Tibial nerve (tissue), 4 donors: ENCODE data around the gene EPB41L1. TPM values are rescaled to one million over a fixed set of nuclear protein-coding genes. Genes with fewer than 3 reads are reported as not detected.

ENCODE experiments used
- DNase-seq, 2 donors: peaks; one replicate each; pipeline ENCODE4 v3.0.0-alpha.2; 2019; ENCODE audit warnings: low spot score in 2 of 2
- H3K27ac ChIP-seq, 4 donors: fragments of 200-600 bp; sonication (generic) in 3 of 4; one replicate each; pipeline ENCODE4 v1.5.1; 2017 to 2019; ENCODE audit warnings: mild to moderate bottlenecking in 1 of 4
- H3K27me3 ChIP-seq, 2 donors: fragments of 200-600 bp; sonication (generic) in 1 of 2; one replicate each; pipeline versions ENCODE4 v1.5.1 to v1.6.0; 2017 to 2019
- H3K36me3 ChIP-seq, 3 donors: fragments of 200-600 bp; sonication (generic); one replicate each; pipeline ENCODE4 v1.5.1; 2018 to 2019
- H3K4me1 ChIP-seq, 4 donors: fragments of 200-600 bp; sonication (generic) in 3 of 4; one replicate each; pipeline ENCODE4 v1.5.1; 2017 to 2019
- H3K4me3 ChIP-seq, 4 donors: fragments of 200-600 bp; sonication (generic) in 3 of 4; one replicate each; pipeline ENCODE4 v1.5.1; 2017 to 2019; ENCODE audit warnings: mild to moderate bottlenecking in 1 of 4, moderate library complexity in 1 of 4
- H3K9me3 ChIP-seq, 4 donors: fragments of 200-600 bp; sonication (generic) in 3 of 4; one replicate each; pipeline ENCODE4 v1.5.1; 2017 to 2019
- EP300 ChIP-seq, 2 donors: sonication (generic); formaldehyde crosslinking; IDR thresholded peaks; one replicate each; pipeline ENCODE4 v1.6.1; 2017; ENCODE audit warnings: antibody characterized with exemption in 2 of 2, mild to moderate bottlenecking in 1 of 2
- POLR2A ChIP-seq, 2 donors: fragments of 450-650 bp; IDR thresholded peaks; one replicate each; pipeline ENCODE4 v1.6.1; 2017; ENCODE audit warnings: antibody characterized with exemption in 2 of 2, mild to moderate bottlenecking in 2 of 2, moderate library complexity in 2 of 2
- WGBS, 2 donors: methylation state at CpG; one replicate each; pipeline ENCODE4 v1.1.5; 2018; 5-methylcytosine and 5-hydroxymethylcytosine counted together
- total RNA-seq, 4 donors: library from RNA; depleted of rRNA; stranded (reverse); fragments of >200 nt; gene quantifications; one replicate each; pipeline ENCODE4 v1.1.0, GENCODE V29; 2016
- TF ChIP-seq, protein P1 (sequence below), 5 experiments: fragments of 200-600 bp in 3 of 5; fragments of 450-650 bp in 2 of 5; sonication (generic) in 3 of 5; IDR thresholded peaks; one replicate each; pipeline ENCODE4 v1.5.1; 2016 to 2019; ENCODE audit warnings: antibody characterized with exemption in 5 of 5, mild to moderate bottlenecking in 3 of 5, moderate library complexity in 2 of 5

The EPB41L1 gene
- total RNA-seq, 4 donors from 2014 or later = 19.9 to 55.3 (median 30.8) TPM

DNA sequence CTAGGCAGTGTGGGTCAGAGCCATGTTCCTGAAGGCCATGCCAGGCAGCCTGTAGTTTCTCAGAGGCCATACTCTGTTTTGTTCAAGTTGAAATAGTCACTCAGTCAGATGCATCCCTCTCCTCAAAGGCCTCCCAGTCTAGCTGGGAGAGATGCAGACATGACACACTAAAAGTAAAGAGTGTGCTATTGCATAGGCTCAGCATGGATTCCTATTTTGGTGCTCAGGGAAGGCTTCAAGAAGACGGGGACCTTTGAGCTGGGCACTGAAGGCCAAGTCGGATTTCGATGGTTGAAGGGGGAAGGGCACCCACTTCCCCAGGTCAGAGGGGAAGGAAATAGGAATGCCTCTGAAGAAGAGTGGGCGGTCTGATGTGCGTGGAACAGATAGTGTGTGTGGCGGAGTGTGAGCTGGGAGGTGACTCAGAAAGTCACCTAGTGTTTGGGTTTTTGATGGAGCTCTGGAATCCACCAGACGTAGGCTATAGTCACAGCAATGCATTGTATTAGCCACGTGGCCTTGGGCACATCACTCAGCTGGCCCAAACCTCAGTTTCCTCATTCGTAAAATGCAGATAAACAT is 3.7 kb downstream of the EPB41L1 start:
- no peak overlapping the region for H3K4me3 ChIP-seq
- H3K27me3 ChIP-seq = no peaks in the 10 kb centered on the region
- H3K36me3 ChIP-seq = no peaks in the 10 kb centered on the region
- peaks cover 0 to 49% (median 11%) of the 10 kb centered on the region in 4 donors for H3K4me1 ChIP-seq
- H3K9me3 ChIP-seq = no peaks in the 10 kb centered on the region
- TF ChIP-seq EP300 (IDR thresholded peaks at IDR 0.05) = no peak
- TF ChIP-seq, protein P1, sequence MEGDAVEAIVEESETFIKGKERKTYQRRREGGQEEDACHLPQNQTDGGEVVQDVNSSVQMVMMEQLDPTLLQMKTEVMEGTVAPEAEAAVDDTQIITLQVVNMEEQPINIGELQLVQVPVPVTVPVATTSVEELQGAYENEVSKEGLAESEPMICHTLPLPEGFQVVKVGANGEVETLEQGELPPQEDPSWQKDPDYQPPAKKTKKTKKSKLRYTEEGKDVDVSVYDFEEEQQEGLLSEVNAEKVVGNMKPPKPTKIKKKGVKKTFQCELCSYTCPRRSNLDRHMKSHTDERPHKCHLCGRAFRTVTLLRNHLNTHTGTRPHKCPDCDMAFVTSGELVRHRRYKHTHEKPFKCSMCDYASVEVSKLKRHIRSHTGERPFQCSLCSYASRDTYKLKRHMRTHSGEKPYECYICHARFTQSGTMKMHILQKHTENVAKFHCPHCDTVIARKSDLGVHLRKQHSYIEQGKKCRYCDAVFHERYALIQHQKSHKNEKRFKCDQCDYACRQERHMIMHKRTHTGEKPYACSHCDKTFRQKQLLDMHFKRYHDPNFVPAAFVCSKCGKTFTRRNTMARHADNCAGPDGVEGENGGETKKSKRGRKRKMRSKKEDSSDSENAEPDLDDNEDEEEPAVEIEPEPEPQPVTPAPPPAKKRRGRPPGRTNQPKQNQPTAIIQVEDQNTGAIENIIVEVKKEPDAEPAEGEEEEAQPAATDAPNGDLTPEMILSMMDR (IDR thresholded peaks at IDR 0.05) = no peak
- 75% methylated on average over 9 of the region's 9 CpGs for WGBS, 2 donors
- DNase-seq = no peak
- no peak overlapping the region for H3K27ac ChIP-seq

DNA sequence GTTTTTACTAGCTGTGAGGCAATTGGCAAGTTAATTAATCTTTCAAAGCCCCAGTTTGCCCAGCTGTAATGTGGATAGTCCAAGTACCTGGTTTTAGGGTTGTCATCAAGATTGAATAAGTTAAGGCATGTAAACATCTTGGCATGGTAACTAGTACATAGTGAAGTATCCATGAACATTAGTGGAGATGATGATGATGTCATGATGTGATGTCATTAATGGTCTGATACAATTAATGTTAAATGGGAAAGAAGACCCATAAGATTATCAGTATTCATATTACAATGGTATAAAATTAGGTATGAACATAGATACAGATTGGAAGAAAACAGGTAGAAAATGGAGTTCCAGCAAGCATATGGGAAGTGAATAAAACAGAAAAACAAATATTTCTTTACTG is 5.3 kb downstream of the EPB41L1 start:
- no peak overlapping the region for H3K4me3 ChIP-seq
- no peaks in the 10 kb centered on the region for H3K27me3 ChIP-seq
- TF ChIP-seq, protein P1 (IDR thresholded peaks at IDR 0.05) = no peak
- no peak for TF ChIP-seq POLR2A (IDR thresholded peaks at IDR 0.05)
- TF ChIP-seq EP300 (IDR thresholded peaks at IDR 0.05) = no peak
- no peaks in the 10 kb centered on the region for H3K9me3 ChIP-seq
- DNase-seq = no peak
- H3K27ac ChIP-seq = no peak overlapping the region
- peaks cover 0 to 39% (median 8%) of the 10 kb centered on the region in 4 donors for H3K4me1 ChIP-seq
- H3K36me3 ChIP-seq = no peaks in the 10 kb centered on the region

DNA sequence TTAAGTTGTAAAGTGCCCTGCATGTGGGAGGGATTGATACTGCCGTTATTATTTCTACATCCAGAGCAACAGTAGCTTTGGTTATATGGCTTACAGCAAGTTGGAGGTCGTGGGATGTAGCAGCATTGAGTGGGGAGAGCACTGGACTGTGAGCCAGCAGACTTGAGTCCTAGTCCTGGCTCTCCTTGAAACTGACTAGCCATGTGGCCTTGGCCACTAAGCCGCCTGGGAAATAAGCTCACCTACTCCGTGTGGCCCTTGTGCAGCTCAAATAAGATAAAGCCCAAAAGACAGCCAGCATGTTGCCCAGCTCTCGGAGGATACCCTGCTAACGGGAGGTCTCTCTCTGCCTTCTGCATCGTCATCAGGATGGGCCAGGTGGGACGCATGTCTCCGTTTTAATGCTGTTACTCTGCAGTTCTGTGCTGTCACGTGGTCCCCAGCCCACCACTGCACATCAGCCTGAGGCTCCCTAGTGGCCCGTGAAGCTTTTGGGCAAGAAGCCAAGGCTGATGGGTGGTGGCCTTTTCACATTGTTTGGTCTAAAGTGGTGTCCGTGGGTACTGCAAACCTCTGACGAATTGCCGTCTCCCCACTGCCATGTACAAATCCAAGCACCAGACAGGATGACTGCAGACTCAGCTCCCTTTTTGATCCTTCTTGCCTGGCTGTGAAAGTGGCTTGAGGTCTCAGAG is 7.9 kb downstream of the EPB41L1 start:
- WGBS, 2 donors = 35 to 48% methylated on average over 12 to 14 of the region's 14 CpGs
- TF ChIP-seq, protein P1 (IDR thresholded peaks at IDR 0.05) = no peak
- no peak for TF ChIP-seq POLR2A (IDR thresholded peaks at IDR 0.05)

DNA sequence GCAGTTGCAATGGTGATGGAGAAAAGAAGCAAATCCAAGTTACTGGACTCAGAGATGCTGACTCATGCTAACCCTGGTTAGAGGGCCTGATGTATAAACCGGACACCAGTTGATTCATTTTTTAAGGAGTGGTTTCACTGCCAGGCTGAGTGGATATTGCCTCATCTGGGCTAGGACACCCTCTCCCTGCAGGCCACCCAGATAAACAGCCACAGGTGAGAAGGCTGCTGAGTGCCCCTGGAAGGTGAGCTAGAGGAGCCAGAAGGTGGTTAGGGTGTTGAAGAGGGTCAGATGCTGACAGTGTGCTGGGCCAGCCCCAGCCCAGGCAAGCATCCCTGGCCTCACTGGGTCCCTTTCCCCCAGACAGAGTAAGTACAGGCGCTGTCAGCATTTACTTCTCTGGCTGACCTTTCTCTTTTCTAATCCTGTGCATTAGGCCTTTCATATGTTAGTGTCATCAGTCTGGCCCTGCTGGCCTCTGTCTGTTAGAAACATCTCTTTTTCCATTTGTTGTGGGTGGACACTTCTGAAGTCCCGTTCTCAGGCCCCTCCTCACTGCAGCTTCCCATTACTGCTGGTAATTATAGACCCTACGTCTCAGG is 13.5 kb downstream of the EPB41L1 start:
- TF ChIP-seq, protein P1 (IDR thresholded peaks at IDR 0.05) = no peak
- TF ChIP-seq POLR2A (IDR thresholded peaks at IDR 0.05) = no peak
- Histone ChIP-seq H3K4me1 (peaks cover 0 to 11% (median 0%) of the 10 kb centered on the region in 4 donors), H3K27ac (no peak overlapping the region), H3K9me3 (no peaks in the 10 kb centered on the region), H3K27me3 (no peaks in the 10 kb centered on the region), H3K4me3 (no peak overlapping the region), H3K36me3 (peaks cover 0 to 6% (median 0%) of the 10 kb centered on the region in 3 donors)
- DNase-seq = no peak
- WGBS, 2 donors = 65 to 75% methylated on average over 4 of the region's 4 CpGs

More for the DNA sequence above, 7.9 kb downstream of the EPB41L1 start:
- no peaks in the 10 kb centered on the region for H3K36me3 ChIP-seq
- no peak for DNase-seq
- H3K9me3 ChIP-seq = no peaks in the 10 kb centered on the region
- H3K27ac ChIP-seq = no peak overlapping the region
- H3K27me3 ChIP-seq = no peaks in the 10 kb centered on the region
- no peak overlapping the region for H3K4me3 ChIP-seq
- H3K4me1 ChIP-seq = peaks cover 0 to 16% (median 3%) of the 10 kb centered on the region in 4 donors

DNA sequence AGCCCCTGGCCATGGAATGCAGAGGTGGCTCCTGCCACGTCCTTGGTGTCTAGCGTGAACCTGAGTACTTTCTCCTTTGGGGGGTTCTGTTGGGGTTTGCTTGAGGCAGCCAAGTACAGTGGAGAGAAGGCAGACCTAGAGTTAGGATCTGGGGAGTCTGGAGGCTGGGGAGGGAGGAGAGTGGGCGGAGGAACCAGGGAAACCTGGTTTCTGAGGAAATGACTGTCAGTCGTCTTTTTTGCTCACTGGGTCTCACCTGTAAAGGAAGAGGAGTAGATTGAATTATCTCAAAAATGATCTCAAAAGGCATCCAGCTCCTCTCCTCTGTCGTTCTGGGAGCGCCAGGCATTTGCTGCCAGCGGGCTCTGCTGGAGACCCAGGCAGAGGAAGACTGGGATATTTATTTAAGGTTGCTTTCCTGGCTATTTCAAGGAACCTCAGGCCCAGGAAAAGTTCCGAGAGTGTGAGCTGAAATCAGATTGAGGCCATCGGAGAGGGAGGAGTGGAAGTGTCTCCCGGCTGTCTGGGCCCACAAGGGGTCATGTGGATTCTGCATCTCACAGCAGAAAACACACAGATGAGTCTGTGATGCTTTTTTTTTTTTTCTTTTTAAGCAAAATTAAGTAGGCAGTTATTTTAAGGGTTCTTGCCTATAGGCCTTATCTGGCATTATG is 16.1 kb downstream of the EPB41L1 start:
- no peak for DNase-seq
- H3K27me3 ChIP-seq = no peaks in the 10 kb centered on the region
- no peak overlapping the region for H3K4me3 ChIP-seq
- H3K9me3 ChIP-seq = no peaks in the 10 kb centered on the region
- peaks cover 0 to 16% (median 0%) of the 10 kb centered on the region in 4 donors for H3K4me1 ChIP-seq
- peaks cover 0 to 18% (median 0%) of the 10 kb centered on the region in 3 donors for H3K36me3 ChIP-seq
- 64 to 69% methylated on average over 10 of the region's 10 CpGs for WGBS, 2 donors
- no peak for TF ChIP-seq EP300 (IDR thresholded peaks at IDR 0.05)
- no peak for TF ChIP-seq POLR2A (IDR thresholded peaks at IDR 0.05)
- no peak overlapping the region for H3K27ac ChIP-seq
